Lower leg skin (tissue), 3 donors: ENCODE measurements around the gene EFL1.
"Not testable (repeated sequence)": the region's sequence is repeated elsewhere in the genome, so short reads cannot be mapped to it uniquely, and the experiment has no call there.

Source experiments
- POLR2A ChIP-seq, 2 donors: fragments of 450-650 bp; IDR thresholded peaks; one replicate each; pipeline ENCODE4 v1.6.1; 2016 to 2017; ENCODE audit warnings: antibody characterized with exemption in 2 of 2, mild to moderate bottlenecking in 1 of 2, moderate library complexity in 1 of 2
- TF ChIP-seq, protein P1 (sequence below), 3 donors: fragments of 450-650 bp; IDR thresholded peaks; one replicate each; pipeline ENCODE4 v1.5.1; 2016; ENCODE audit warnings: antibody characterized with exemption in 3 of 3, mild to moderate bottlenecking in 3 of 3, moderate library complexity in 2 of 3

DNA sequence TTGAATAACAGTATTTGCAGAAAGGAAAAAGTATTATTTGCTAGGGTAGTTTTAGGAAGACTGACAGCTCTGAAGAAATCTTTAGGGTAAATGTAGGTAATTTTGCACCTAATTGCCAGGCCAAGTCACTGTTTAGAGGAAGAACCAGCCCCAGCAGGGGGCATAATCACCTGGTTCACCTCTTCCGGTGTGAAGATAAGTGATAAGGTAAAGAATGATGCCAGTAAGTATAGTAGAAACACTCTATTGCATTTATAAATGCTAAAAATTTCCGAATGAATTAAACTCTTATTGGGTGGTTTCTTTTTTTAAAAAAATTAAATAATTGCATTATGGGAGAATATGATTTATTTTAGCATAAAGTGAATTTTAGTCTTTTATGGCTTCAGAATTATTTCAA is 21.8 kb upstream of the EFL1 start:
- not testable (repeated sequence) for TF ChIP-seq POLR2A (IDR thresholded peaks at IDR 0.05)
- TF ChIP-seq, protein P1, sequence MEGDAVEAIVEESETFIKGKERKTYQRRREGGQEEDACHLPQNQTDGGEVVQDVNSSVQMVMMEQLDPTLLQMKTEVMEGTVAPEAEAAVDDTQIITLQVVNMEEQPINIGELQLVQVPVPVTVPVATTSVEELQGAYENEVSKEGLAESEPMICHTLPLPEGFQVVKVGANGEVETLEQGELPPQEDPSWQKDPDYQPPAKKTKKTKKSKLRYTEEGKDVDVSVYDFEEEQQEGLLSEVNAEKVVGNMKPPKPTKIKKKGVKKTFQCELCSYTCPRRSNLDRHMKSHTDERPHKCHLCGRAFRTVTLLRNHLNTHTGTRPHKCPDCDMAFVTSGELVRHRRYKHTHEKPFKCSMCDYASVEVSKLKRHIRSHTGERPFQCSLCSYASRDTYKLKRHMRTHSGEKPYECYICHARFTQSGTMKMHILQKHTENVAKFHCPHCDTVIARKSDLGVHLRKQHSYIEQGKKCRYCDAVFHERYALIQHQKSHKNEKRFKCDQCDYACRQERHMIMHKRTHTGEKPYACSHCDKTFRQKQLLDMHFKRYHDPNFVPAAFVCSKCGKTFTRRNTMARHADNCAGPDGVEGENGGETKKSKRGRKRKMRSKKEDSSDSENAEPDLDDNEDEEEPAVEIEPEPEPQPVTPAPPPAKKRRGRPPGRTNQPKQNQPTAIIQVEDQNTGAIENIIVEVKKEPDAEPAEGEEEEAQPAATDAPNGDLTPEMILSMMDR (IDR thresholded peaks at IDR 0.05): not testable (repeated sequence)
